ENCODE results near the gene GOLGA1.

GRCh38 chr9:124954255-124954654, 13.4 kb upstream of the GOLGA1 start:
- TF ChIP-seq, protein P1, sequence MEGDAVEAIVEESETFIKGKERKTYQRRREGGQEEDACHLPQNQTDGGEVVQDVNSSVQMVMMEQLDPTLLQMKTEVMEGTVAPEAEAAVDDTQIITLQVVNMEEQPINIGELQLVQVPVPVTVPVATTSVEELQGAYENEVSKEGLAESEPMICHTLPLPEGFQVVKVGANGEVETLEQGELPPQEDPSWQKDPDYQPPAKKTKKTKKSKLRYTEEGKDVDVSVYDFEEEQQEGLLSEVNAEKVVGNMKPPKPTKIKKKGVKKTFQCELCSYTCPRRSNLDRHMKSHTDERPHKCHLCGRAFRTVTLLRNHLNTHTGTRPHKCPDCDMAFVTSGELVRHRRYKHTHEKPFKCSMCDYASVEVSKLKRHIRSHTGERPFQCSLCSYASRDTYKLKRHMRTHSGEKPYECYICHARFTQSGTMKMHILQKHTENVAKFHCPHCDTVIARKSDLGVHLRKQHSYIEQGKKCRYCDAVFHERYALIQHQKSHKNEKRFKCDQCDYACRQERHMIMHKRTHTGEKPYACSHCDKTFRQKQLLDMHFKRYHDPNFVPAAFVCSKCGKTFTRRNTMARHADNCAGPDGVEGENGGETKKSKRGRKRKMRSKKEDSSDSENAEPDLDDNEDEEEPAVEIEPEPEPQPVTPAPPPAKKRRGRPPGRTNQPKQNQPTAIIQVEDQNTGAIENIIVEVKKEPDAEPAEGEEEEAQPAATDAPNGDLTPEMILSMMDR (optimal IDR thresholded peaks at IDR 0.05 in 1 of 3, IDR thresholded peaks at IDR 0.05 in 1 of 3, conservative IDR thresholded peaks at IDR 0.05 in 1 of 3; ENCODE audit: extremely low read depth in 1 of 3, insufficient read depth in 2 of 3, low read length in 3 of 3) = no peak
- no peak for TF ChIP-seq EZH2 (IDR thresholded peaks at IDR 0.05; ENCODE audit: low read length)
